ENCODE data around the gene MEIS1. TPM values are rescaled to one million over a fixed set of nuclear protein-coding genes. Genes with fewer than 3 reads are reported as not detected.
A peak's percentile ranks its signal among the peaks of the same experiment; 100 is the strongest.

Gene MEIS1
- total RNA-seq, 1 donor from 2014 or later = 3.4 TPM

- H3K36me3 Mint-ChIP-seq (ENCODE audit: low read depth, unreplicated experiment) = no peaks in the 10 kb centered on the region
- no peaks in the 10 kb centered on the region for H3K9me3 Mint-ChIP-seq (ENCODE audit: unreplicated experiment)
- DNase-seq (ENCODE audit: low read depth) (no peak), FAIRE-seq (no peak)
- peaks cover 10% of the 10 kb centered on the region for H3K4me1 ChIP-seq (ENCODE audit: insufficient read depth, low read length)
- no peak overlapping the region for H3K4me3 Mint-ChIP-seq (ENCODE audit: unreplicated experiment)
- peak overlapping the region; percentile 10 for H3K27ac ChIP-seq (ENCODE audit: low read depth, low read length)
- peaks cover 6% of the 10 kb centered on the region for H3K36me3 ChIP-seq (ENCODE audit: insufficient read depth, low read length)
- no peak overlapping the region for H3K9ac ChIP-seq (ENCODE audit: low read length)
- H3K79me2 ChIP-seq (ENCODE audit: insufficient read depth, low read length) = no peaks in the 10 kb centered on the region
- no peak overlapping the region for H3K4me2 ChIP-seq (ENCODE audit: low read length)
- no peaks in the 10 kb centered on the region for H3K27me3 ChIP-seq (ENCODE audit: insufficient read depth, low read length)
- peaks cover 4% of the 10 kb centered on the region for H4K20me1 ChIP-seq (ENCODE audit: insufficient read depth, low read length)
- TF ChIP-seq EZH2 (IDR thresholded peaks at IDR 0.05; ENCODE audit: insufficient read depth, low read length) (no peak), CTCF (IDR thresholded peaks at IDR 0.05; ENCODE audit: insufficient read depth, low read depth, low read length) (no peak)
- H3K27me3 Mint-ChIP-seq (ENCODE audit: low read depth, unreplicated experiment) = peaks cover 3% of the 10 kb centered on the region
- no peak overlapping the region for H3K4me3 ChIP-seq (ENCODE audit: insufficient read depth, low read depth, low read length)
- peaks cover 14% of the 10 kb centered on the region for H3K4me1 Mint-ChIP-seq (ENCODE audit: low read depth, unreplicated experiment)
- H3K27ac Mint-ChIP-seq (ENCODE audit: unreplicated experiment) = no peak overlapping the region
- H2AFZ ChIP-seq (ENCODE audit: low read depth, low read length) = no peak overlapping the region
- no peaks in the 10 kb centered on the region for H3K9me3 ChIP-seq (ENCODE audit: insufficient read depth, low read depth, low read length)
Observed at GRCh38 chr2:66568650-66569300, 133.8 kb downstream of the MEIS1 start.

GRCh38 chr2:66569321-66569851 is 134.5 kb downstream of the MEIS1 start:
- Histone ChIP-seq H3K4me3 (ENCODE audit: insufficient read depth, low read depth, low read length) (no peak overlapping the region), H3K27ac (ENCODE audit: low read depth, low read length) (no peak overlapping the region), H3K9me3 (ENCODE audit: insufficient read depth, low read depth, low read length) (no peaks in the 10 kb centered on the region), H3K27me3 (ENCODE audit: insufficient read depth, low read length) (no peaks in the 10 kb centered on the region), H3K9ac (ENCODE audit: low read length) (peak overlapping the region; percentile 21), H3K4me2 (ENCODE audit: low read length) (no peak overlapping the region), H2AFZ (ENCODE audit: low read depth, low read length) (no peak overlapping the region), H3K4me1 (ENCODE audit: insufficient read depth, low read length) (peaks cover 10% of the 10 kb centered on the region), H3K36me3 (ENCODE audit: insufficient read depth, low read length) (peaks cover 6% of the 10 kb centered on the region), H4K20me1 (ENCODE audit: insufficient read depth, low read length) (peaks cover 4% of the 10 kb centered on the region), H3K79me2 (ENCODE audit: insufficient read depth, low read length) (no peaks in the 10 kb centered on the region)
- H3K27ac Mint-ChIP-seq (ENCODE audit: unreplicated experiment) = peak overlapping the region; percentile 22
- FAIRE-seq (no peak), DNase-seq (ENCODE audit: low read depth) (peak; percentile 71)
- TF ChIP-seq EZH2 (IDR thresholded peaks at IDR 0.05; ENCODE audit: insufficient read depth, low read length) (no peak), CTCF (IDR thresholded peaks at IDR 0.05; ENCODE audit: insufficient read depth, low read depth, low read length) (no peak)
- H3K36me3 Mint-ChIP-seq (ENCODE audit: low read depth, unreplicated experiment) = no peaks in the 10 kb centered on the region
- no peak overlapping the region for H3K4me3 Mint-ChIP-seq (ENCODE audit: unreplicated experiment)
- no peaks in the 10 kb centered on the region for H3K9me3 Mint-ChIP-seq (ENCODE audit: unreplicated experiment)
- peaks cover 3% of the 10 kb centered on the region for H3K27me3 Mint-ChIP-seq (ENCODE audit: low read depth, unreplicated experiment)
- peaks cover 14% of the 10 kb centered on the region for H3K4me1 Mint-ChIP-seq (ENCODE audit: low read depth, unreplicated experiment)

- H3K36me3 ChIP-seq (ENCODE audit: insufficient read depth, low read length) = peaks cover 6% of the 10 kb centered on the region
- TF ChIP-seq CTCF (IDR thresholded peaks at IDR 0.05; ENCODE audit: insufficient read depth, low read depth, low read length) (no peak), EZH2 (IDR thresholded peaks at IDR 0.05; ENCODE audit: insufficient read depth, low read length) (no peak)
- no peak overlapping the region for H3K4me3 ChIP-seq (ENCODE audit: insufficient read depth, low read depth, low read length)
- H3K79me2 ChIP-seq (ENCODE audit: insufficient read depth, low read length) = no peaks in the 10 kb centered on the region
- H2AFZ ChIP-seq (ENCODE audit: low read depth, low read length) = no peak overlapping the region
- Mint-ChIP-seq H3K27ac (ENCODE audit: unreplicated experiment) (peak overlapping the region; percentile 22), H3K36me3 (ENCODE audit: low read depth, unreplicated experiment) (no peaks in the 10 kb centered on the region), H3K9me3 (ENCODE audit: unreplicated experiment) (no peaks in the 10 kb centered on the region), H3K4me1 (ENCODE audit: low read depth, unreplicated experiment) (peaks cover 14% of the 10 kb centered on the region), H3K27me3 (ENCODE audit: low read depth, unreplicated experiment) (peaks cover 3% of the 10 kb centered on the region), H3K4me3 (ENCODE audit: unreplicated experiment) (no peak overlapping the region)
- peaks cover 10% of the 10 kb centered on the region for H3K4me1 ChIP-seq (ENCODE audit: insufficient read depth, low read length)
- DNase-seq (ENCODE audit: low read depth) (no peak), FAIRE-seq (no peak)
- H3K27me3 ChIP-seq (ENCODE audit: insufficient read depth, low read length) = no peaks in the 10 kb centered on the region
- no peak overlapping the region for H3K4me2 ChIP-seq (ENCODE audit: low read length)
- H3K9me3 ChIP-seq (ENCODE audit: insufficient read depth, low read depth, low read length) = no peaks in the 10 kb centered on the region
- no peak overlapping the region for H3K27ac ChIP-seq (ENCODE audit: low read depth, low read length)
- H4K20me1 ChIP-seq (ENCODE audit: insufficient read depth, low read length) = peaks cover 1% of the 10 kb centered on the region
- H3K9ac ChIP-seq (ENCODE audit: low read length) = peak overlapping the region; percentile 21
Observed at GRCh38 chr2:66569974-66570373, 135.0 kb downstream of the MEIS1 start.

Measured in astrocyte (in vitro differentiated cells and primary cell).